ENCODE data around the gene AP3D1.
"Not testable (repeated sequence)": the region's sequence is repeated elsewhere in the genome, so short reads cannot be mapped to it uniquely, and the experiment has no call there.

AP3D1 gene

GRCh38 chr19:2151339-2152229 is at the start of gene AP3D1:
AP3D1 (minus strand) TSS chr19:2151566; CDS start chr19:2151334, 232 bp downstream.
- DNase-seq (ENCODE audit: low read depth), result peak; percentile 100

- DNase-seq (ENCODE audit: low read depth), result not testable (repeated sequence)
These were observed 49.4 kb upstream of the AP3D1 start for GRCh38 chr19:2200624-2201294.

- no peak for DNase-seq (ENCODE audit: low read depth)
These were observed 48.7 kb upstream of the AP3D1 start for GRCh38 chr19:2199861-2200623.

- DNase-seq (ENCODE audit: low read depth), result no peak
These were observed 47.8 kb upstream of the AP3D1 start for GRCh38 chr19:2199215-2199614.

- DNase-seq (ENCODE audit: low read depth), result no peak
These were observed 47.0 kb upstream of the AP3D1 start for GRCh38 chr19:2198317-2198716.

- DNase-seq (ENCODE audit: low read depth), result no peak
These were observed 45.9 kb upstream of the AP3D1 start for GRCh38 chr19:2197270-2197669.

- DNase-seq (ENCODE audit: low read depth), result no peak
These were observed 44.5 kb upstream of the AP3D1 start for GRCh38 chr19:2195914-2196313.

- DNase-seq (ENCODE audit: low read depth), result no peak
These were observed 44.0 kb upstream of the AP3D1 start for GRCh38 chr19:2195361-2195760.

- no peak for DNase-seq (ENCODE audit: low read depth)
These were observed 43.2 kb upstream of the AP3D1 start for GRCh38 chr19:2194513-2195078.

GRCh38 chr19:2193807-2194206 is 42.4 kb upstream of the AP3D1 start:
- no peak for DNase-seq (ENCODE audit: low read depth)

GRCh38 chr19:2192862-2193261 is 41.5 kb upstream of the AP3D1 start:
- DNase-seq (ENCODE audit: low read depth), result no peak

- no peak for DNase-seq (ENCODE audit: low read depth)
These were observed 40.3 kb upstream of the AP3D1 start for GRCh38 chr19:2191456-2192310.

GRCh38 chr19:2190848-2191455 is 39.6 kb upstream of the AP3D1 start:
- DNase-seq (ENCODE audit: low read depth), result no peak

- no peak for DNase-seq (ENCODE audit: low read depth)
These were observed 38.5 kb upstream of the AP3D1 start for GRCh38 chr19:2189880-2190279.

- DNase-seq (ENCODE audit: low read depth), result no peak
These were observed 37.5 kb upstream of the AP3D1 start for GRCh38 chr19:2188708-2189385.

- DNase-seq (ENCODE audit: low read depth), result no peak
These were observed 35.8 kb upstream of the AP3D1 start for GRCh38 chr19:2187159-2187558.

- no peak for DNase-seq (ENCODE audit: low read depth)
These were observed 34.9 kb upstream of the AP3D1 start for GRCh38 chr19:2186071-2186846.

GRCh38 chr19:2185734-2186070 is 34.3 kb upstream of the AP3D1 start:
- no peak for DNase-seq (ENCODE audit: low read depth)

GRCh38 chr19:2184422-2184975 is 33.1 kb upstream of the AP3D1 start:
- no peak for DNase-seq (ENCODE audit: low read depth)

All from activated T-cell treated with anti-CD3 and anti-CD28 coated beads for 24 hours (primary cell).